HepG2 (cell line): ENCODE data around the gene ARHGAP19. TPM values are rescaled to one million over a fixed set of nuclear protein-coding genes. Genes with fewer than 3 reads are reported as not detected.

Experiments
- ADNP ChIP-seq: sonication (generic); formaldehyde crosslinking; IDR thresholded peaks from 2 replicates; pipeline ENCODE4 v1.4.0; 2020; ENCODE audit warnings: missing genetic modification reagents
- ATM ChIP-seq: fragments of 450-650 bp; IDR thresholded peaks from 2 replicates; pipeline ENCODE4 v1.7.1; 2017; ENCODE audit warnings: mild to moderate bottlenecking, borderline replicate concordance
- CAMTA2 ChIP-seq: sonication (generic); formaldehyde crosslinking; IDR thresholded peaks from 2 replicates; pipeline ENCODE4 v1.4.0; 2020; ENCODE audit warnings: mild to moderate bottlenecking, missing genetic modification reagents, borderline replicate concordance
- EP300 ChIP-seq, 3 experiments: sonication (generic) in 1 of 3; formaldehyde crosslinking in 1 of 3; IDR thresholded peaks; 2 replicates each; pipeline versions ENCODE4 v1.5.1 to v1.6.1; 2011 to 2020; ENCODE audit warnings: low read depth in 2 of 3, low read length in 2 of 3, borderline replicate concordance in 1 of 3, improper control_type of control experiment in 1 of 3, mild to moderate bottlenecking in 1 of 3, missing genetic modification reagents in 1 of 3, moderate library complexity in 1 of 3
- HMG20A ChIP-seq: IDR thresholded peaks from 2 replicates; pipeline ENCODE4 v1.6.1; 2016; ENCODE audit warnings: borderline replicate concordance
- HOXA5 ChIP-seq: sonication (generic); formaldehyde crosslinking; IDR thresholded peaks from 2 replicates; pipeline ENCODE4 v1.4.0; 2020; ENCODE audit warnings: missing genetic modification reagents
- MAFG ChIP-seq: sonication (generic); formaldehyde crosslinking; IDR thresholded peaks from 2 replicates; pipeline ENCODE4 v1.5.1; 2020; ENCODE audit warnings: mild to moderate bottlenecking, missing genetic modification reagents
- MED1 ChIP-seq: sonication (generic); formaldehyde crosslinking; IDR thresholded peaks from 2 replicates; pipeline ENCODE4 v1.4.0; 2020; ENCODE audit warnings: missing genetic modification reagents
- MTERF4 ChIP-seq: sonication (generic); formaldehyde crosslinking; IDR thresholded peaks from 2 replicates; pipeline ENCODE4 v1.8.0; 2023; ENCODE audit warnings: mild to moderate bottlenecking, missing genetic modification reagents
- POGZ ChIP-seq: sonication (generic); formaldehyde crosslinking; IDR thresholded peaks from 2 replicates; pipeline ENCODE4 v1.4.0; 2020; ENCODE audit warnings: mild to moderate bottlenecking, missing genetic modification reagents
- SIX1 ChIP-seq: sonication (generic); formaldehyde crosslinking; IDR thresholded peaks from 2 replicates; pipeline ENCODE4 v1.4.0; 2020; ENCODE audit warnings: missing genetic modification reagents, borderline replicate concordance
- SNAI1 ChIP-seq: sonication (generic); formaldehyde crosslinking; IDR thresholded peaks from 2 replicates; pipeline ENCODE4 v1.5.0; 2020; ENCODE audit warnings: mild to moderate bottlenecking, missing genetic modification reagents, borderline replicate concordance
- SUZ12 ChIP-seq: fragments of 150-350 bp; IDR thresholded peaks from 2 replicates; pipeline ENCODE4 v1.6.1; 2014; ENCODE audit warnings: low read depth, low read length
- TCF7L2 ChIP-seq: IDR thresholded peaks from 2 replicates; pipeline ENCODE4 v1.6.1; 2011; ENCODE audit warnings: mild to moderate bottlenecking, low read depth, low read length, moderate library complexity
- TGIF2 ChIP-seq: IDR thresholded peaks from 2 replicates; pipeline ENCODE4 v1.6.1; 2016; ENCODE audit warnings: control low read depth, missing compliant biosample characterization
- TMF1 ChIP-seq: sonication (generic); formaldehyde crosslinking; IDR thresholded peaks from 2 replicates; pipeline ENCODE4 v1.8.1; 2022; ENCODE audit warnings: low read depth, missing genetic modification reagents
- YEATS2 ChIP-seq: sonication (generic); formaldehyde crosslinking; IDR thresholded peaks from 2 replicates; pipeline ENCODE4 v1.4.0; 2020; ENCODE audit warnings: missing genetic modification reagents, borderline replicate concordance
- ZNF138 ChIP-seq: sonication (generic); formaldehyde crosslinking; IDR thresholded peaks from 2 replicates; pipeline ENCODE4 v1.5.0; 2020; ENCODE audit warnings: mild to moderate bottlenecking, low read depth, missing genetic modification reagents
- ZNF33B ChIP-seq: sonication (generic); formaldehyde crosslinking; IDR thresholded peaks from 2 replicates; pipeline ENCODE4 v1.5.1; 2020; ENCODE audit warnings: mild to moderate bottlenecking, missing genetic modification reagents
- ZNF350 ChIP-seq: sonication (generic); formaldehyde crosslinking; IDR thresholded peaks from 2 replicates; pipeline ENCODE4 v1.4.0; 2020; ENCODE audit warnings: mild to moderate bottlenecking, low read depth, missing genetic modification reagents, borderline replicate concordance
- ZNF354B ChIP-seq: sonication (generic); formaldehyde crosslinking; IDR thresholded peaks from 2 replicates; pipeline ENCODE4 v1.8.0; 2022; ENCODE audit warnings: mild to moderate bottlenecking, missing genetic modification reagents
- ZNF431 ChIP-seq: sonication (generic); formaldehyde crosslinking; IDR thresholded peaks from 2 replicates; pipeline ENCODE4 v1.9.0; 2022; ENCODE audit warnings: missing genetic modification reagents, low read depth, mild to moderate bottlenecking, borderline replicate concordance
- ZNF549 ChIP-seq: sonication (generic); formaldehyde crosslinking; IDR thresholded peaks from 2 replicates; pipeline ENCODE4 v1.5.0; 2020; ENCODE audit warnings: missing genetic modification reagents
- ZNF574 ChIP-seq: sonication (generic); formaldehyde crosslinking; IDR thresholded peaks from 2 replicates; pipeline ENCODE4 v1.4.0; 2020; ENCODE audit warnings: missing genetic modification reagents
- ZNF605 ChIP-seq: sonication (generic); formaldehyde crosslinking; IDR thresholded peaks from 2 replicates; pipeline ENCODE4 v1.8.0; 2022; ENCODE audit warnings: mild to moderate bottlenecking, missing genetic modification reagents
- ZNF749 ChIP-seq: sonication (generic); formaldehyde crosslinking; IDR thresholded peaks from 2 replicates; pipeline ENCODE4 v1.8.0; 2022; ENCODE audit warnings: mild to moderate bottlenecking, missing genetic modification reagents, moderate library complexity, borderline replicate concordance
- ZNF780A ChIP-seq: sonication (generic); formaldehyde crosslinking; IDR thresholded peaks from 2 replicates; pipeline ENCODE4 v1.8.0; 2022; ENCODE audit warnings: mild to moderate bottlenecking, missing genetic modification reagents, moderate library complexity
- ZSCAN22 ChIP-seq: sonication (generic); formaldehyde crosslinking; IDR thresholded peaks from 2 replicates; pipeline ENCODE4 v1.4.0; 2020; ENCODE audit warnings: mild to moderate bottlenecking, missing genetic modification reagents
- polyA plus RNA-seq, 8 experiments: library from polyadenylated mRNA; depleted of rRNA in 3 of 8; stranded (reverse) in 7 of 8; unstranded in 1 of 8; fragments of >200 nt; fragmentation: Illumina TruSeq in 4 of 8; extraction: Trizol in 4 of 8; gene quantifications; 2 replicates each; pipeline versions ENCODE4 v1.2.1 to v1.2.3, GENCODE V29; 2011 to 2016; ENCODE audit warnings: low read depth in 4 of 8, missing spikeins in 1 of 8, mixed read lengths in 1 of 8; ENCODE audit not compliant: insufficient read depth in 1 of 8
- total RNA-seq, 5 experiments: library from RNA; depleted of rRNA; stranded (reverse); fragments of >200 nt; fragmentation: Illumina TruSeq; extraction: Trizol; gene quantifications; 2 replicates each; pipeline ENCODE4 v1.2.3, GENCODE V29; 2016; ENCODE audit warnings: low read depth in 1 of 5

The ARHGAP19 gene
- total and polyA plus RNA-seq, 2 of the 13 experiments (the other 11 are each of a cell fraction or from before 2014, with no cell fraction given): 7.6 to 10.0 TPM

GRCh38 chr10:97328646-97329453 lies 36.4 kb upstream of the ARHGAP19 start (continued):
- TF ChIP-seq ZNF605 (CRISPR knock-in tag) (no peak), MTERF4 (CRISPR knock-in tag) (no peak), TGIF2 (0 out of 2 replicates have a peak, but pooled peaks have one; percentile 69), ZNF350 (no peak), ZSCAN22 (CRISPR knock-in tag) (no peak), ZNF33B (CRISPR knock-in tag) (no peak; the same call in 1 of the 2 replicates), ADNP (CRISPR knock-in tag) (no peak), ZNF431 (0 out of 2 replicates have a peak, but pooled peaks have one; percentile 40), ATM (no peak), TCF7L2 (no peak), HOXA5 (no peak), POGZ (peak; percentile 33; the same call in 1 of the 2 replicates), MED1 (CRISPR knock-in tag) (peak; percentile 89), ZNF354B (0 out of 2 replicates have a peak, but pooled peaks have one; percentile 76), MAFG (CRISPR knock-in tag) (0 out of 2 replicates have a peak, but pooled peaks have one; percentile 26), CAMTA2 (CRISPR knock-in tag) (no peak), ZNF780A (no peak), ZNF574 (CRISPR knock-in tag) (no peak; the same call in 1 of the 2 replicates), SUZ12 (no peak), TMF1 (CRISPR knock-in tag) (no peak), SNAI1 (CRISPR knock-in tag) (no peak), EP300 (IDR thresholded peaks at IDR 0.05; ENCODE audit: low read depth in 2 of 2, low read length in 2 of 2) (peak in 1 of 2 experiments; percentile 87; a peak in 2 of 4 replicates), EP300 (CRISPR knock-in tag; IDR thresholded peaks at IDR 0.05; ENCODE audit: borderline replicate concordance) (peak; percentile 23; the same call in 1 of the 2 replicates), ZNF749 (CRISPR knock-in tag) (no peak), HMG20A (CRISPR knock-in tag) (peak; percentile 73; the same call in 1 of the 2 replicates), SIX1 (CRISPR knock-in tag) (peak; percentile 95), YEATS2 (CRISPR knock-in tag) (no peak), ZNF549 (CRISPR knock-in tag) (no peak), ZNF138 (CRISPR knock-in tag) (no peak)
